HG03025 (cell line): ENCODE measurements around the gene SMIM7.
"Not testable (repeated sequence)": the region's sequence is repeated elsewhere in the genome, so short reads cannot be mapped to it uniquely, and the experiment has no call there.

Experiments used
- ATAC-seq: cut with Tn5 transposase; IDR thresholded peaks from one replicate; pipeline ENCODE4 v1.9.1; 2021; ENCODE audit warnings: mild to moderate bottlenecking, moderate library complexity; ENCODE audit not compliant: unreplicated experiment, low FRiP score

SMIM7 gene

DNA sequence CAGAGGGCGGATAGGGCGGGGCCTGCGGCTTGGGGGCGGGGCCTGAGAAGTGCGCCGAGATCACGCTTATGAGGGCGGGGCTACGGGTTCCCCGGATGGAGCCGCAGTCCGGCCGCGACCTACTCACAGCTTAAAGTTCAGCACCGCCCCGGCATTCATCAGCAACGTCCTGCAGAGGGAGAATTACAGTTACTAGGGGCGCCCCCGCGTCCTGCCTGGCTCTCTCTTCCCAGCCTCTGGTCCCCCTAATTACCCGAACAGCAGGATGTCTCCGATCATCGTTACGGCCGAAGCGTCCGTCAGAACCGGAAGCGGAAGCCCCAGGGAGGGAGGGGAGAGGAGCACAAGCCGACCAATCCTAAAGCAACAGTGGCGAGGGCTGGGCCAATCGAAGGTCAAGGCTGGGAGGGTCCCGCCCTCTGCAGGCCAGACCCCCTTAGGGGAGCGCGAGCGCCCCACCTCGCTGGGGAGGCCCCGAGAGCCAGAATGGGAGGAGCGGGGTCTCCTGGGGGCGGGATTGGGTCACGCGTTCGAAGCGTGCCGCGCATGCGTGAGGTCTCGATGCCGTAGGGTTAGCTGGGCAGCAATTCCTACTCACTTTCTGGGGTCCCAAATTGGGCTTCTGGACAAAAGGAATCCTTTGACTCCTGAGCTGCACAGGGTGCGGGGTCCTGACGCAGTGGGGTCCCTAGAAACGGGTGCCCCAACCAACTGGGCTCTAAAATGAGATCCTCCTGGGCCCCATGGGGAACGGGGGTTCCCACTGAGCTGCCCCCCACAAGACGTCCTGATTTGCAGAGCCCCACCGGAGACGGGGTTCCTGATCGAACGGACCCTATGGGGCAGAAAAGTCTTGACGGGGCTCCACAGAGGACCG lies at the start of gene SMIM7:
TSS of gene SMIM7 (minus strand) at position 313 of the 877 bp plus-strand sequence. CDS start at position 279, 34 bp downstream.
- peak; percentile 81 for ATAC-seq

DNA sequence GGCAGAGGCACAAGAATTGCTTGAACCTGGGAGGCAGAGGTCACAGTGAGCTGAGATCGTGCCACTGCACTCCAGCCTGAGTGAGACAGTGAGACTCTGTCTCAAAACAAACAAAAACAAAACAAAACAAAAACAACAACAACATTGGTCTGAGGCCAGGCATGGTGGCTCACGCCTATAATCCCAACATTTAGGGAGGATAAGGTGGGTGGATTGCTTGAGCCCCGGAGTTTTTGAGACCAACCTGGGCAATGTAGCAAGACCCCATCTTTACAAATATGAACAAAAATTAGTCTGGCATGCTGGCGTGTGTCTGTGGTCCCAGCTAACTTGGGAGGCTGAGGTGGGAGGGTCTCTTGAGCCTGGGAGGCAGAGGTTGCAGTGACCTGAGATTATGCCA lies 43.7 kb upstream of the SMIM7 start:
- no peak for ATAC-seq

DNA sequence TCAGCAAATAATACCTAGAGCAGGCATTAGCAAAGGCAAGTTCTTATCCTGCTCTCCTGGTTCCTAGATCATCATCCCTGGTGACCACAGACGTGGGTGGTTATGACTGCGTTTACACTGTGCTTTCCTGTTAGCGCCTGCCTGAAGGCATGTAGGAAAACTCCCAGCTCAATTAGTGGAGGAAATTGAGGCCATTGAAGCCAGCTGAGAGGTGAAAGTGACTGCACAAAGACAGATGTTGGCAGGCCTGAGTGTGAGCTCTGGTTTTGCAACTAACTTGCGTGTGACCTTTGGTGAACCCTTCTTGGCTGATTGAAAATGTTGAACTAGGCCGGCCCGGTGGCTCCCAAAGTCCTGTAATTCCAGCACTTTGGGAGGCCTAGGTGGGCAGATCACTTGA lies 42.2 kb upstream of the SMIM7 start:
- ATAC-seq, result no peak

DNA sequence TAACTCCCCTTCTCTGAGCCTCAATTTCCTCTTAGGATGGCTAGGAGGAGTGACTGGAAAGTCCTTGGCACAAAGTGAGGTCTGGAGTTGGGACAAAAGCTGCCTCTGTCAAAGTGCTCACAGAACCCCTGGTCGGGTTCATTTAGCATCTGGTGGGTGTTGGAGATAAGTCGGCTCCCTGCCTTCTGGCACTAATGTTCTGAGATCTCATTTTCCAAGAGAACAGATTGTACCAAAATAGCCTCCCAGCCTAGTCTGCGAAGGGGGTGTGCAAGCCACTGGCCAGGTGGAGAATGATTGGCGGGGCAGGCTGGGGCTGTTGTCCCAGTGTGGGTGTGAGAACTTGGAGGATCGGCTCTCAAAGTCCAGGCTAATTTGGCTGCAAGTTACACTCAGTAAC lies 39.0 kb upstream of the SMIM7 start:
- ATAC-seq, result no peak

DNA sequence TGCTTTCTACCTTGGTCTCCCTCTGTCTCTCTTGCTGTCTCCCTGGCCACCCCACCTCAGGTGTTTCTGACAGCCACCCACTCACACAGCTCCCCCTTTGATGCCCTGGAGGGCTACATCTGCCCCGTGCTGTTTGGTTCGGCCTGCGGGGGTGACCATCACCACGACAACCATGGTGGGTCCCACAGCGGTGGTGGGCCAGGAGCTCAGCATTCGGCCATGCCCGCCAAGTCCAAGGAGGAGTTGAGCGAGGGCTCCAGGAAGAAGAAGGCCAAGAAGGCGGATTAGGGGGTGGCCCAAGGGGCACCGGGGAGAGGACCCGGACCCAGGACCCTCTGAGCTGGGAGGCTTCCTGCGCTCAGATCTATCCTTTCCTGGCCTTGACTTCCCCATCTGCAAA lies 28.1 kb upstream of the SMIM7 start:
- no peak for ATAC-seq

DNA sequence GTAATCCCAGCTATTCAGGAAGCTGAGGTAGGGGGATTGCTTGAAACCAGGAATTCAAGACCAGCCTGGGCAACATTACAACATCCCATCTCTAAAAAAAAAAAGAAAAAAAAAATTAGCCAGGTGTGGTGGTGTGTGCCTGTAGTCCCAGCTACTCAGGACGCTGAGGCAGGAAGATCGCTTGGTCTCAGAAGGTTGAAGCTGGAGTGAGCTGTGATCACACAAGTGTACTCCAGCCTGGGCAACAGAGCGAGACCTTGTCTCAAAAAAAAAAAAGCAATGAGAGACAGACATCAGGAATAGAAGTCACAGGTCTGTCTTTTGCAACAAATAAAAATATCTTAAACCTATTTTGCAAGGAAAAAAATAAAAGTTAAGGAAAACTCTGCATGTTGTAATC lies 24.3 kb upstream of the SMIM7 start:
- no peak for ATAC-seq

DNA sequence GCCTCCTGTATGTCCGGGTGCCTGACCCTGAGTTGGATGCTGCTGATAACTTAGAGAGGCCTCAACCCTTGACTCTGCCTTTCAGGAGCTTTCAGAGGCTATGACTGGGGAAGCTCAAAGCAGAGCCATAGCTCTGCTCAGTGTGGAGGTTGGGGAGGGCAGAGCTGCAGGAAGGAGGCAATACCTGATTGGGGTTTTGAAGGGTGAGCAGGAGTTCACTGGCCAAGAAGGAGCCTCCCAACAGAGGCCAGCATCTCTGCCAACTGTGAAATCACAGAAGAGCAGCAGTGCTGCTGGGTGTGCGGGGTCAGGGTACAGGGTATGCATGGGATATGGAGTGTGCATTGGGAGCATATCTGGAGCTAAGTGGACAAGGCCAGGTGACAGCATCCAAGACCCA lies 22.6 kb upstream of the SMIM7 start:
- no peak for ATAC-seq

DNA sequence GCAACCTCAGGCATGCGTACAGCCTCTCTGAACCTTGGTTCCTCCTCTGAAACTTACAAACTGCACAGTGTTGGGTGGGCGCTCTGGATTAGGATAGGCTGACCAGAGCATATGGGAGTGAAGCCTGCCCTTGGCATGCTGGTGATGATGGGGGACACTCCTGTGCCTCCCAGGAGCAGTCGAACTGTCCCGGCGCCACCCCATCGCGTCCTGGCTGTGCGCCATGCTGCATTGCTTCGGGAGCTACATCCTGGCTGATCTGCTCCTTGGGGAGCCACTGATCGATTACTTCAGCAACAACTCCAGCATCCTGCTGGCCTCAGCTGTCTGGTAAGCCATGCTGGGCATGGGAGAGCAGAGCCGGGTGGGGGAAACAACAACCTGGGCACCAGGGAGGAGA lies 19.9 kb upstream of the SMIM7 start:
- no peak for ATAC-seq

DNA sequence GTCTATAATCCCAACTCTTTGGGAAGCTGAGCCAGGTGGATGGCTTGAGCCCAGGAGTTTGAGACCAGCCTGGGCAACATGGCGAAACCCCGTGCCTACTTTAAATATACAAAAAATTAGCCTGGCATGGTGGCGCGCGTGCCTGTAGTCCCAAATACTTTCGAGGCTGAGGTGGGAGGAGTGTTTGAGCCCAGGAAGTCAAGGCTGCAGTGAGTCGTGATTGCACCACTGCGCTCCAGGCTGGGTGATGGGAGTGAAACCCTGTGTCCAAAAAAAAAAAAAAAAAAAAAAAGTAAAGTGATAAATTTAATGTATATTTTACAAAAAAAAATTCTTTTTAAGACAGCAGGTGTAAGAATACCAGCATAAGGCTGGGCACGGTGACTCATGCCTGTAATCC lies 18.6 kb upstream of the SMIM7 start:
- no peak for ATAC-seq

DNA sequence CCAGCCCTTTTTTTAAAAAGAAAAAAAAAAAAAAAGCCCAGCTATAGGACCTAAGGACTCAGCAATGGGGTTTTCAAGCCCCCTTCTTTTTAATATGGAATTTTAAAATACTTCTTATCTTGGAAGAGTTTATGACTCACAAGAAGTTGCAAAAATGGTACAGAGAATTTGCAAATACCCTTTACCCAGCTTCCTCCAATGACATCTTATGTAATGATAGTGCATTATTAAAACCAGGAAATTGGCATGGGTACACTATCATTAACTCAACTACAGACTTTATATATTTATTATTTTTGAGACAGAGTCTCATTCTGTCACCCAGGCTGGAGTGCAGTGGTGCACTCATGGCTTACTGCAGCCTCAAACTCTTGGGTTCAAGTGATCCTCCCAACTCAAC lies 17.1 kb upstream of the SMIM7 start:
- no peak for ATAC-seq

DNA sequence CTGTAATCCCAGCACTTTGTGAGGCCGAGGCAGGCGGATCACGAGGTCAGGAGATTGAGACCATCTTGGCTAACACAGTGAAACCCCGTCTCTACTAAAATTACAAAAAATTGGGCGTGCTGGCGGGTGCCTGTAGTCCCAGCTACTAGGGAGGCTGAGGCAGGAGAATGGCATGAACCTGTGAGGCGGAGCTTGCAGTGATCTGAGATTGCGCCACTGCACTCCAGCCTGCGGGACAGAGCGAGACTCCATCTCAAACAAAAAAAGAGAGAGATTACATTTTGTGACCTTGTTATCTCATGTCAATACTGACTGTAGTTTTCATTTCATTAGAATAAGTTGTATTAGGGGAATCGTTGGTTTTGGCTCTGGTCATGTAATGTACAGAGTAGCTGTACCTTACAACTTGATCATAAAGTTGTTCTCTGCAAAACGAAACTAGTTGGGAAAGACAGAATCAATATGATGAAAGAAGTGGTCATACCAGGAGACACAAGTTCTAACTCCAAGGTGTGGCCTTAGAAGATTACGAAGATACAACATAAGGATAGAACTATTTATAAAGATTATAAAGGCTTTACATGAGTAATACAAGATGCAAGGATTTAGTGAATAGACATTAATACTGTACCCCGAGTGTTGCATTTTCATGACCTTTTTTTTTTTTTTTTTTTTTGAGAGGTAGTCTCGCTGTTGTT lies 16.3 kb upstream of the SMIM7 start:
- no peak for ATAC-seq

DNA sequence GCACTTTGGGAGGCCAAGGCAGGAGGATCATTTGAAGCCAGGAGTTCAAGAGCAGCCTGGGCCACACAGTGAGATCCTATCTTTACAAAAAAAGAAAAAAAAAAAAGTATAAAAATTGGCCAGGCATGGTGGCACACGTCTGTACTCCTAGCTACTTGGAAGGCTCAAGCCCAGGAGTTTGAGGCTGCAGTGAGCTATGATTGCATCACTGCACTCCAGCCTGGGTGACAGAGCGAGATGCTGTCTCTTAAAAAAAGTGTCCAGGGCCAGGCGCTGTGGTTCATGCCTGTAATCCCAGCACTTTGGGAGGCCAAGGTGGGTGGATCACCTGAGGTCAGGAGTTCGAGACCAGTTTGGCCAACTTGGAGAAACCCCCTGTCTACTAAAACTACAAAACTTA lies 13.9 kb upstream of the SMIM7 start:
- not testable (repeated sequence) for ATAC-seq

DNA sequence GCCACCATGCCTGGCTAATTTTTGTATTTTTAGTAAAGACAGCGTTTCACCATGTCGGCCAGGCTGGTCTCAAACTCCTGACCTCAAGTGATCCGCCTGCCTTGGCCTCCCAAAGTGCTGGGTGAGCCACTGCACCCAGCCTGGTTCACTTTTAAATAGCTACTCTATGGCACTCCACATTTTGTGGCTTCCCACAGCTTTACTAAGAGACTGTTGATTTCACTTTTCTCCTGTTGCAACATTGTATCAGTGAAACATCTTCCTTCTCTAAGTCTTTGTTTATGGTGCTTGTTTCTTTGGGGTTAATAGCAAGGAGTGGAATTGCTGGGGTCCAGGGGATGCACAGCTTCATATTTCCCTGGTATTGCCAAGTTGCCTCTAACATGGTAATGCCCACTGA lies 13.3 kb upstream of the SMIM7 start:
- ATAC-seq, result no peak

DNA sequence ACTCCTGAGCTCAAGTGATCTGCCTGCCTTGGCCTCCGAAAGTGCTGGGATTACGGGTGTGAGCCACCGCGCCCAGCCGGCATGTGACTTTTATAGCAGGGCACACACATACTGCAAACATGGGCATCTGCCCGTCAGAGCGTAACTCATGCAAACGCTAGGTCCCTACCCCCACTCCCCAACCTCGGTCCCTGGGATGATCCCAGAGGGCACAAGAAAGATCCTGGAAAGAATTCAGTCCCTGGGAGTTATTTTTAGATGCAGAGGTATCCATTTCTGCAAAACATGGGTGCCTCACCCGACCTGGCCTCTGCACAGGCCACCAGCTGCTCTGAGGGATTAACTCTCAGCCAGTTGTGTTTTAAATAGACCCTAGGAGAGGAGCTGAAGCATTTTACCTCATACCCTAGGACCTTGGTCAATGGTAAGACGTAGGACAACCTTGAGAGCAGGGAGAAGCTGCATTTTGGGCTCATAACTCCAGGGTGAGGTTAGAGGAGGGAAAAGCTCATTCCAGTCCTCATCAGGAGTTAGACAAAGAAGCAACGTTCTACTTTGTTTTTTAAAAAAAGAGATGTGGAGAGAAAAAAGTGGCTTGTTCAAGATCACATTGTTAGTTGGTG lies 11.8 kb upstream of the SMIM7 start:
- ATAC-seq, result no peak

DNA sequence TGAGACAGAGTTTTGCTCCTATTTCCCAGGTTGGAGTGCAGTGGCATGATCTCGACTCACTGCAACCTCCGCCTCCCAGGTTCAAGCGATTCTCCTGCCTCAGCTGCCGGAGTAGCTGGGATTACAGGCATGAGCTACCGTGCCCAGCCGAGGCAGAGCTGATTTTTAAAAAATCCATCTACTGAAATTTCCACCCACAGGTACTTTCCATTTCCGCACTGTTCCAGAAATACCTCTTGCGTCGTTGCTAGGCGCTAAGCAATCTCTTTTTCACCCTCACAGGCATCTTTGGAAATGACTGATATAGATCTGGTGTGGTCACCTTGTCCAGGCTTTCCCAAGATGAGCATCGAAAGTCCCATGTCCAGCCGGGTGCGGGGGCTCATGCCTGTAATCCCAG lies 10.3 kb upstream of the SMIM7 start:
- ATAC-seq, result no peak

DNA sequence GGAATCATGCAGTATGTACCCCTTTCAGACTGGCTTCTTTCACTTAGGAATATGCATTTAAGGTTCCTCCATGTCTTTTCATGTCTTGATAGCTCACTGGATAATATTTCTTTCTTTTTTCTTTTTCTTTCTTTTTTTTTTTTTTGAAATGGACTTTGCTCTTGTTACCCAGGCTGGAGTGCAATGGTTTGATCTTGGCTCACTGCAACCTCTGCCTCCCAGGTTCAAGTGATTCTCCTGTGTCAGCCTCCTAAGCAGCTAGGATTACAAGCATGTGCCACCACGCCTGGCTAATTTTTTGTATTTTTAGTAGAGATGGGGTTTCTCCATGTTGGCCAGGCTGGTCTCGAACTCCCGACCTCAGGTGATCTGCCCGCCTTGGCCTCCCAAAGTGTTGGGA lies 8.8 kb upstream of the SMIM7 start:
- ATAC-seq, result not testable (repeated sequence)

DNA sequence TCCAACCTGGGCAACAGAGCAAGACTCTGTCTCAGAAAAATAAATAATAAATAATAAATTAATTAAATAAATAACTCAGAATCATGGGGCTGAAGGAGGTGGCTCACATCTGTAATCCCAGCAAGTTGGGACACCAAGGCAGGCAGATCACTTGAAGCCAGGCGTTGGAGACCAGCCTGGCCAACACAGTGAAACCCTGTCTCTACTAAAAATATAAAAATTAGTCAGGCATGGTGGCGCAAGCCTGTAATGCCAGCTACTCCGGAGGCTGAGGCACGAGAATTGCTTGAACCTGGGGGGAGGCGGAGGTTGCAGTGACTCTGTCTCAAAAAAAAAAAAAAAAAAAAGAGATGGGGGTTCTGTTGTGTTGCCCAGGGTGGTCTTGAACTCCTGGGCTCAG lies 8.2 kb upstream of the SMIM7 start:
- ATAC-seq, result no peak

DNA sequence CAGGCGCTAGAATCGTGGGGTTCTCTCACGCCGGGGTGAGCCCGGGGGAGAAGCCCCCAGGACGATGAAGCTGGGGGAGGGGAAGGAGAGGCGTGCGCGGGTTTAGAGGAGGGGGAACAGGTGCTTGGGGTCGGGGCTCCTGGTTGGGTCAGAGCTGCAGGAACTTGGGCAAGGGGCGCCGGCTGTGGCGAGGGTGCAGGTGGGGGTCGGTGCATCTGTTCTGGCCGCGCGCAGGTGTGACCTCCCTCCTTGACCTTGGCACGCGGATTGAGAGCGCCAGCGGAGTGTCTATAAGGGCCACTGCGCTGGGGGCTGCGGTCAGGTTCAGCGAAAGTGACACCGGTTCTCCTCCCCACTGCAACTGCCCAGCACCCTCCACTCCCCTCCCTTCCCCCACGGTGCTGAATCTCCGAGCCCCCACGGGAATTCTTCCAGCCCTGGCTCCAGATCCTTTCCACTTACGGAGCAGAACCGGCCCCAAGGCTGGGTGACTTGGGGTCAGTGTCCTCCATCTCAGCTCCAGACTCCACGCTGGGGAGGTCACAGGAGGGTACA lies 1.6 kb upstream of the SMIM7 start:
- no peak for ATAC-seq

DNA sequence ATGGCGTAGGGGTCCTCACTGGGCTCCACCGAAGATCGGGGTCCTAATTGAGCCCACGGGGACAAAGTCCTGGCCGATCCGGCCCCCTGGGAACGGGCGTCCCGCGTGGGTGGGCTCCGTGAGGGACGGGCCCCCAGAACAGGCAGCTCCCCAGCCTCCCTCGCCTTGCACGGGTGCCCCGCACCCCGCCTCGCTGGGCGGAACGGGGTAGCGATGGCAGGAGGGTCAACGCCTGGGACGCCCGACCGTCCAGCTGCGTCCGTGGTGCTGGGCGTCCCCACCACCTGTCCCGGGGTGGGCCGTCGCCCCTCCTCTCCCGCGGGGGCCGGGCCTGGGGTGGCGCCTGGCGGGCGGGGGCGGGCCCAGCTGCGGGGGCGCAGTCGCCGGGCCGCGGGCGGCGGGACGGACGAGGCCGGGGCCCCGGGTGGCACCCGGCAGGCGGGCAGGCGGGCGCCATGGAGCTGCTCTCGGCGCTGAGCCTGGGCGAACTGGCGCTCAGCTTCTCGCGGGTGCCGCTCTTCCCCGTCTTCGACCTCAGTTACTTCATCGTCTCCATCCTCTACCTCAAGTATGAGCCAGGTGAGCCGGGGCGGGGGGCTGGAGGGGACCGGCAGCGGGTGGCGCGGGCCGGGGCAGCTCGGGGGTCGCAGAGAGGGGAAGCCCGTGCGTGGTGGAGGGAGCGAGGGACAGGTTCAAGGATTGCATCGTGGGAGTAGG lies 977 bp upstream of the SMIM7 start, which contains the start of gene TMEM38A:
TSS of gene TMEM38A (plus strand) at position 377 of the 717 bp plus-strand sequence. CDS start at position 456, 79 bp downstream.
- peak; percentile 14 for ATAC-seq

DNA sequence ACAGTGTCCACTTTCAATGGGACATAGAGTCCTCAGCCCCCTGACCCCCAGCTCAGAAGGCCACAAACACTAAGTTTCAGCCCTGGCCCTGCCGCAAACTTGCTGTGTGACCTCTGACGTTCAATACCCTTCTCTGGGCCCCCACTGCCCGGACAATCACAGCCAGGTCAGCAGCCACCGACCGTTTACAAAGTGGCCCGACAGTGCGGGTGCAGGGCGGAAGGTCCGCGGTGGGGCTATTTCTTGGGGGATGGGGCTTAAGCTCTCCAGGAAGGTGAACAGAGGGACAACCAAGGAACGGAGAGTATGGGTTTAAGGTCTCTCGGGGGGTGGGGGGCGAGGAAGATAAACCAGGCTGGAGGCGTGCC lies 496 bp downstream of the SMIM7 start:
- no peak for ATAC-seq
